H1 (cell line): Measurements from ENCODE around the gene NEURL4. TPM values are rescaled to one million over a fixed set of nuclear protein-coding genes. Genes with fewer than 3 reads are reported as not detected.

Experiments
- CTCF ChIA-PET: fragments of 300-600 bp; sonication (Branson Sonifier 250); formaldehyde crosslinking; loops from one replicate; lab custom pipeline; 2021; ENCODE audit not compliant: partially characterized antibody; lab: Charles Lee
- POLR2A ChIA-PET: fragments of 300-600 bp; sonication (Branson Sonifier 250); formaldehyde crosslinking; loops from one replicate; lab custom pipeline; 2021; ENCODE audit warnings: inconsistent platforms; ENCODE audit not compliant: partially characterized antibody; lab: Charles Lee
- DNase-seq, 2 experiments: peaks; one replicate each; pipeline versions ENCODE4 v3.0.0 to v3.0.0-alpha.2; 2010 to 2022; ENCODE audit warnings: low spot score in 2 of 2, low read depth in 1 of 2, mixed read lengths in 1 of 2
- FAIRE-seq: peaks from 2 replicates; lab custom pipeline; 2011; peaks lifted over from hg19 to GRCh38; lab: Jason Lieb, UNC
- H2AFZ ChIP-seq: 2 replicates; pipeline ENCODE4 v1.8.1; 2012; ENCODE audit warnings: low read length, inconsistent platforms
- H2AK5ac ChIP-seq: 2 replicates; pipeline ENCODE4 v1.6.1; 2013; ENCODE audit warnings: low read depth, low read length
- H2BK120ac ChIP-seq: replicated peaks from 2 replicates; pipeline ENCODE3; 2013; ENCODE audit warnings: low read depth, low read length, inconsistent platforms
- H2BK12ac ChIP-seq: 2 replicates; pipeline ENCODE4 v1.6.1; 2013; ENCODE audit warnings: low read depth, low read length
- H2BK15ac ChIP-seq: 2 replicates; pipeline ENCODE4 v1.6.1; 2013; ENCODE audit warnings: low read length
- H2BK20ac ChIP-seq: 2 replicates; pipeline ENCODE4 v1.6.1; 2013; ENCODE audit warnings: low read length
- H2BK5ac ChIP-seq: 2 replicates; pipeline ENCODE4 v1.6.1; 2013; ENCODE audit warnings: low read depth, low read length
- H3K14ac ChIP-seq: 2 replicates; pipeline ENCODE4 v1.6.1; 2013; ENCODE audit warnings: inconsistent platforms; ENCODE audit not compliant: insufficient read length
- H3K18ac ChIP-seq: 2 replicates; pipeline ENCODE4 v1.6.1; 2013; ENCODE audit warnings: low read length; ENCODE audit errors: extremely low read depth
- H3K23ac ChIP-seq: 2 replicates; pipeline ENCODE4 v1.6.1; 2013; ENCODE audit warnings: inconsistent platforms; ENCODE audit not compliant: insufficient read length
- H3K23me2 ChIP-seq: 2 replicates; pipeline ENCODE4 v1.6.1; 2013; ENCODE audit warnings: low read depth, low read length
- H3K27ac ChIP-seq: 2 replicates; pipeline ENCODE4 v1.6.1; 2011; ENCODE audit warnings: low read depth, low read length, inconsistent platforms
- H3K27me3 ChIP-seq, 4 experiments: replicated peaks in 1 of 4; 1 replicate in 1 of 4; 2 replicates in 3 of 4; pipeline versions ENCODE4 v1.6.1 to v1.8.1; 2011 to 2013; ENCODE audit warnings: low read length in 3 of 4, mild to moderate bottlenecking in 3 of 4, inconsistent platforms in 2 of 4, mixed read lengths in 2 of 4, moderate library complexity in 1 of 4; ENCODE audit not compliant: control insufficient read depth in 3 of 4, insufficient read depth in 3 of 4; ENCODE audit errors: extremely low read depth in 1 of 4
- H3K36me3 ChIP-seq, 4 experiments: 2 replicates each; pipeline versions ENCODE4 v1.6.1 to v1.8.1; 2011 to 2013; ENCODE audit warnings: mild to moderate bottlenecking in 4 of 4, low read length in 3 of 4, moderate library complexity in 2 of 4, control low read depth in 1 of 4, inconsistent platforms in 1 of 4; ENCODE audit not compliant: insufficient read depth in 4 of 4, control insufficient read depth in 2 of 4
- H3K4ac ChIP-seq: replicated peaks from 2 replicates; pipeline ENCODE3; 2013; ENCODE audit warnings: low read length, low read depth, mixed read lengths, inconsistent platforms; ENCODE audit not compliant: insufficient read length
- H3K4me1 ChIP-seq, 4 experiments: replicated peaks in 1 of 4; 1 replicate in 1 of 4; 2 replicates in 3 of 4; pipeline versions ENCODE4 v1.6.1 to v1.8.1; 2011 to 2013; ENCODE audit warnings: low read length in 3 of 4, inconsistent platforms in 2 of 4, mixed read lengths in 1 of 4; ENCODE audit not compliant: insufficient read depth in 4 of 4, control insufficient read depth in 3 of 4
- H3K4me2 ChIP-seq, 2 experiments: 2 replicates each; pipeline versions ENCODE4 v1.6.1 to v1.8.1; 2011 to 2013; ENCODE audit warnings: low read depth in 2 of 2, low read length in 2 of 2, control low read depth in 1 of 2, inconsistent platforms in 1 of 2, mild to moderate bottlenecking in 1 of 2; ENCODE audit not compliant: insufficient read depth in 1 of 2
- H3K4me3 ChIP-seq, 4 experiments: fragments of 200-600, 300-600 bp in 1 of 4; sonication (generic), shearing (Covaris generic), sonication (Bioruptor Twin) in 1 of 4; 2 replicates each; pipeline versions ENCODE4 v1.5.1 to v1.8.1; 2011 to 2016; ENCODE audit warnings: low read length in 4 of 4, low read depth in 3 of 4, control low read depth in 2 of 4, inconsistent platforms in 2 of 4, mild to moderate bottlenecking in 2 of 4, mixed read lengths in 1 of 4, moderate library complexity in 1 of 4; ENCODE audit not compliant: insufficient read depth in 2 of 4; ENCODE audit errors: extremely low read depth in 1 of 4
- H3K56ac ChIP-seq: replicated peaks from 2 replicates; pipeline ENCODE3; 2013; ENCODE audit warnings: low read depth, mild to moderate bottlenecking, mixed read lengths, low read length, inconsistent platforms; ENCODE audit not compliant: insufficient read length
- H3K79me1 ChIP-seq: 2 replicates; pipeline ENCODE4 v1.6.1; 2013; ENCODE audit warnings: low read depth, low read length, control low read depth
- H3K79me2 ChIP-seq, 2 experiments: 2 replicates each; pipeline versions ENCODE4 v1.6.1 to v1.8.1; 2012 to 2013; ENCODE audit warnings: low read length in 2 of 2, mild to moderate bottlenecking in 2 of 2, inconsistent platforms in 1 of 2; ENCODE audit not compliant: insufficient read depth in 2 of 2, control insufficient read depth in 1 of 2
- H3K9ac ChIP-seq, 4 experiments: replicated peaks in 1 of 4; 1 replicate in 1 of 4; 2 replicates in 3 of 4; pipeline versions ENCODE4 v1.6.1 to v1.8.1; 2011 to 2013; ENCODE audit warnings: low read depth in 3 of 4, low read length in 3 of 4, control low read depth in 2 of 4, mild to moderate bottlenecking in 2 of 4, moderate library complexity in 2 of 4, inconsistent platforms in 1 of 4; ENCODE audit errors: extremely low read depth in 1 of 4
- H3K9me3 ChIP-seq, 2 experiments: 2 replicates each; pipeline versions ENCODE4 v1.6.1 to v1.8.1; 2012 to 2013; ENCODE audit warnings: mild to moderate bottlenecking in 2 of 2, moderate library complexity in 2 of 2, control low read depth in 1 of 2, inconsistent platforms in 1 of 2, low read depth in 1 of 2, low read length in 1 of 2, mixed read lengths in 1 of 2; ENCODE audit not compliant: insufficient read depth in 2 of 2
- H4K20me1 ChIP-seq, 2 experiments: replicated peaks in 1 of 2; 2 replicates each; pipeline versions ENCODE3 to v1.8.1; 2011 to 2013; ENCODE audit warnings: inconsistent platforms in 2 of 2, low read length in 2 of 2, mild to moderate bottlenecking in 1 of 2; ENCODE audit not compliant: insufficient read depth in 2 of 2, control insufficient read depth in 1 of 2
- H4K5ac ChIP-seq: 2 replicates; pipeline ENCODE4 v1.6.1; 2013; ENCODE audit warnings: low read length, low read depth, mixed read lengths, inconsistent platforms; ENCODE audit not compliant: insufficient read length
- H4K8ac ChIP-seq: 2 replicates; pipeline ENCODE4 v1.8.0; 2013; ENCODE audit warnings: mild to moderate bottlenecking, moderate library complexity, low read length, inconsistent platforms; ENCODE audit not compliant: insufficient read depth; ENCODE audit errors: extremely low read depth
- H4K91ac ChIP-seq: replicated peaks from 2 replicates; pipeline ENCODE3; 2013; ENCODE audit warnings: low read length, mixed read lengths, inconsistent platforms; ENCODE audit not compliant: insufficient read length
- SIRT6 ChIP-seq: IDR thresholded peaks from one replicate; pipeline ENCODE4 v1.7.1; 2012; ENCODE audit warnings: low read length, inconsistent platforms
- WGBS, 2 experiments: shearing (Covaris generic) in 1 of 2; methylation state at CpG; one replicate each; pipeline versions ENCODE4 v1.1.6 to v1.1.7; 2013 to 2015; ENCODE audit warnings: low lambda C conversion rate in 2 of 2, mixed read lengths in 2 of 2, inconsistent platforms in 1 of 2, low coverage in 1 of 2, missing lambda C conversion rate in 1 of 2; ENCODE audit not compliant: insufficient replicate concordance in 2 of 2, insufficient coverage in 1 of 2, insufficient read length in 1 of 2; ENCODE audit errors: extremely low coverage in 1 of 2, missing lambda C conversion rate in 1 of 2; 5-methylcytosine and 5-hydroxymethylcytosine counted together
- polyA plus RNA-seq, 7 experiments: library from polyadenylated mRNA; depleted of rRNA in 3 of 7; stranded (reverse) in 5 of 7; unstranded in 2 of 7; fragments of >200 nt in 5 of 7; fragments of 200-250 nt in 2 of 7; gene quantifications; 1 replicate in 5 of 7; 2 replicates in 1 of 7; 4 replicates in 1 of 7; pipeline versions ENCODE4 v1.2.1 to v1.2.3, GENCODE V29; 2011 to 2013; ENCODE audit warnings: missing spikeins in 2 of 7, mixed read lengths in 2 of 7
- total RNA-seq: library from RNA; stranded (reverse); fragmentation: NEBNext Ultra II Directional; extraction: Animal tissue kit (Norgen Biotek cat#: 25700); gene quantifications from 2 replicates; pipeline ENCODE4 v1.2.1, GENCODE V29; 2021

The NEURL4 gene
- total and polyA plus RNA-seq, 2 of the 8 experiments (the other 6 are each of a cell fraction or from before 2014, with no cell fraction given) = 29.6 to 46.8 TPM

DNA sequence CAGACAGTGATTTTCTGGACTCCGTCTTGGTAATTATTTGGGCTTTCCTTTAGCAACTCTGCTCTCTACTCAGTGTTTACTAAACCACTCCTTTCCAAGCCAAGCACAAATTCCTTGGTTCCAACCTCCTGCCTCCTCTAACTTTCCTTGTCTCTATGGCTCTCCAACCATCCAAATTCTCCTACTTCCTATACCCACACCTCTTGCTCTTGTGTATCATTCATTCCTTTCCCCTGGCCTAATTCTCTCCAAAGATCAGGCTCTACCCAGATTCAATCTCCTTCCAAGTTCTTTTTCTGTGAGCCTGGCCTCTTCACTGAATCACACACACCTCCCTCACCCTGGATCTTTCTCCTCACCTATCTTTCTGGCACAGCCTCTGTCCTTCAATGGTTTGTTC lies 1.1 kb downstream of the NEURL4 start:
- 100% methylated on average over 1 of the region's 1 CpG; no CpG with 5 or more reads in 1 of the 2 experiments for WGBS, 2 experiments
- H3K4ac ChIP-seq = no peak overlapping the region
- no peak overlapping the region for H2BK120ac ChIP-seq
- peaks cover 2% of the 10 kb centered on the region; the same call in 1 of the 2 replicates for H3K79me1 ChIP-seq
- no peak overlapping the region for H4K8ac ChIP-seq
- no peaks in the 10 kb centered on the region for H3K9me3 ChIP-seq
- no peak overlapping the region for H3K56ac ChIP-seq
- no peak overlapping the region; a peak in 1 of 7 replicates for H3K9ac ChIP-seq
- H3K4me2 ChIP-seq = peak overlapping the region; percentile 96 to 98; a peak in 2 of 4 replicates
- no peak overlapping the region for H2BK12ac ChIP-seq
- no peak overlapping the region for H2BK5ac ChIP-seq
- H3K14ac ChIP-seq = no peak overlapping the region
- H2AK5ac ChIP-seq = no peak overlapping the region
- H2BK20ac ChIP-seq = no peak overlapping the region
- no peak overlapping the region for H4K91ac ChIP-seq
- no peak overlapping the region for H4K5ac ChIP-seq
- no peaks in the 10 kb centered on the region; a peak in 1 of 7 replicates for H3K27me3 ChIP-seq
- peaks cover 0 to 19% (median 8%) of the 10 kb centered on the region in 4 experiments; a peak in 6 of 7 replicates for H3K4me1 ChIP-seq
- H3K36me3 ChIP-seq = peaks cover 8 to 16% (median 14%) of the 10 kb centered on the region in 4 experiments
- H2BK15ac ChIP-seq = no peak overlapping the region
- no peak overlapping the region for H3K23ac ChIP-seq
- TF ChIP-seq SIRT6 = no peak
- TF ChIP-seq, all 59 proteins: peak for 0
- Histone ChIP-seq H3K27ac (no peak overlapping the region), H3K18ac (no peak overlapping the region), H2AFZ (no peak overlapping the region), H4K20me1 (peaks cover 2 to 6% of the 10 kb centered on the region in 2 experiments), H3K4me3 (peak overlapping the region in 3 of 4 experiments; percentile 9 to 75 (median 69); a peak in 5 of 8 replicates), H3K79me2 (peaks cover 0 to 14% of the 10 kb centered on the region in 2 experiments; a peak in 2 of 4 replicates), H3K23me2 (peaks cover 8% of the 10 kb centered on the region)
- CTCF ChIA-PET = interaction anchor here (1.2 to 9.3 kb wide), 6 partner anchors 7 to 57 kb away, joined by 3 to 167 read pairs (median 7); no protein-coding TSS in a partner anchor
- FAIRE-seq = no peak
- POLR2A ChIA-PET = interaction anchor here (1.0 to 13.4 kb wide), 4 partner anchors 7 to 248 kb away, joined by 4 to 223 read pairs (median 22); partner anchors contain the start of genes ACAP1 and GPS2
- DNase-seq = no peak
